ENCODE data around the gene TMEM192. TPM values are rescaled to one million over a fixed set of nuclear protein-coding genes. Genes with fewer than 3 reads are reported as not detected.
"Not testable (repeated sequence)": the region's sequence is repeated elsewhere in the genome, so short reads cannot be mapped to it uniquely, and the experiment has no call there.

TMEM192 gene
- total RNA-seq, 2 experiments from 2014 or later = 6.4 to 7.3 TPM

DNA sequence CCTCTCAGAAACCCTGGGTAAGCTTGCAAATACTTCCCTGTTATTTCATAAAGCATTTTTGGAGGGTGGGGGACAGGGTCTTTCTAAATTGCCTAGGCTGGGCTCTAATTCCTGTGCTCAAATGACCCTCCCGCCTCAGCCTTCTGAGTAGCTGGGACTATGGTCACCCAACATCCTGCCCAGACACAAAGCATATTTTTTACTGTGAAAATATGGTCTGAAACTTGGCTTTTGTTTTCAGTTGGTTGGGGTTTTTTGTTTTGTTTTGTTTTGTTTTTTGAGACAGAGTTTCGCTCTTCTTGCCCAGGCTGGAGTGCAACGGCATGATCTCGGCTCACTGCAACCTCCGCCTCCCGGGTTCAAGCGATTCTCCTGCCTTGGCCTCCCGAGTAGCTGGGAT lies 86.9 kb downstream of the TMEM192 start:
- H3K4me1 Mint-ChIP-seq; H3K36me3 Mint-ChIP-seq; H3K4me3 Mint-ChIP-seq; H3K27ac Mint-ChIP-seq; CTCF ChIA-PET; ATAC-seq; DNase-seq; H3K9me3 Mint-ChIP-seq (ENCODE audit: low read depth): not testable (repeated sequence)
- H3K27me3 Mint-ChIP-seq = peaks cover 14% of the 10 kb centered on the region

Other genes with a start within 250 kb of the TMEM192 start
- not detected for gene APELA, start 235.7 kb downstream of the TMEM192 start, total RNA-seq
- 1 to 10 TPM; 1.7 to 2.2 TPM for gene TRIM61, start 135.2 kb downstream of the TMEM192 start, total RNA-seq
- not detected for gene TRIM60, start 80.9 kb downstream of the TMEM192 start, total RNA-seq
- not detected for gene TRIM75, start 59.0 kb downstream of the TMEM192 start, total RNA-seq
- gene KLHL2, start 94.7 kb upstream of the TMEM192 start, total RNA-seq = 10 to 100 TPM; 22.2 to 27.0 TPM
- gene MSMO1, start 214.8 kb upstream of the TMEM192 start, total RNA-seq = 10 to 100 TPM; 56.7 to 78.9 TPM